HG03442 (cell line): ENCODE results near the gene MARVELD2.
"Not testable (repeated sequence)": the region's sequence is repeated elsewhere in the genome, so short reads cannot be mapped to it uniquely, and the experiment has no call there.

Experiments used
- ATAC-seq: cut with Tn5 transposase; IDR thresholded peaks from one replicate; pipeline ENCODE4 v1.9.1; 2021; ENCODE audit warnings: mild to moderate bottlenecking, moderate library complexity; ENCODE audit not compliant: unreplicated experiment

Gene MARVELD2, protein sequence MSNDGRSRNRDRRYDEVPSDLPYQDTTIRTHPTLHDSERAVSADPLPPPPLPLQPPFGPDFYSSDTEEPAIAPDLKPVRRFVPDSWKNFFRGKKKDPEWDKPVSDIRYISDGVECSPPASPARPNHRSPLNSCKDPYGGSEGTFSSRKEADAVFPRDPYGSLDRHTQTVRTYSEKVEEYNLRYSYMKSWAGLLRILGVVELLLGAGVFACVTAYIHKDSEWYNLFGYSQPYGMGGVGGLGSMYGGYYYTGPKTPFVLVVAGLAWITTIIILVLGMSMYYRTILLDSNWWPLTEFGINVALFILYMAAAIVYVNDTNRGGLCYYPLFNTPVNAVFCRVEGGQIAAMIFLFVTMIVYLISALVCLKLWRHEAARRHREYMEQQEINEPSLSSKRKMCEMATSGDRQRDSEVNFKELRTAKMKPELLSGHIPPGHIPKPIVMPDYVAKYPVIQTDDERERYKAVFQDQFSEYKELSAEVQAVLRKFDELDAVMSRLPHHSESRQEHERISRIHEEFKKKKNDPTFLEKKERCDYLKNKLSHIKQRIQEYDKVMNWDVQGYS

DNA sequence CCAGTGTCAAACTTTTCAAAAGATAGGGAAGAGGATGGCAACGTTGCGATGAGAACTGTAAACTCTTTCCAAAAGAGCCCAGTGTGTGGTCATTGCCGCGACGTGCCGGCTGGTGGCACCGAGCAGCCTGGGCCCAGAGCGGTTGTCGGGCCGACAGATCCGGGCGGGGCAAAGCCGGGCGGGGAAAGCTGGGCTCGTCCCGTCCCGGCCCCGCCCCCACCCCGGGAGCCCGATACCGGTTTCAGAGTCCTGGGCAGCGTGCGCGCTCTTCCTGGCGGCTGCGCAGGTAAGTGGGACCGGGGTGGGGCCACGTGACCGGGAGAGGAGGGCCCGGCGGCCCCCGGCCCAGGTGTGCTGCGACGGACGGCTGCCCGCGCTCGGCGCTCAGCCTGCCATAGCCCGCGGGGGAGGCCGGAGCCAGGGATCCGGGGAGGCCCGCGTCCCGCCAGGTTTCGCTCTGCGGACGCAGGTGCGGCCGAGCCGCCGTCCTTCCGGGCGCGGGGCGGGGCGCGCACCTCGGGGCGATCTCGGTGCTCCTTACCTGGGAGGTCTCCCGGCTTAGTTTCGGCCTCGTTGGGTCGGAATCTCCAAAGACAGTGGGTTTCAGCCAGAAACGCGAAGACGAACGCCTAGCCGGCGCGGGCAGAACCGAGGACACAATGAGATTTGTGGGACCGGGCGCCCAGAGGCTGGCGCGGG, at the start of gene MARVELD2:
Gene MARVELD2, plus strand, starts transcription at position 232 of the 699 bp plus-strand sequence. CDS start 4,270 bp downstream, outside the sequence.
- ATAC-seq: peak; percentile 77

DNA sequence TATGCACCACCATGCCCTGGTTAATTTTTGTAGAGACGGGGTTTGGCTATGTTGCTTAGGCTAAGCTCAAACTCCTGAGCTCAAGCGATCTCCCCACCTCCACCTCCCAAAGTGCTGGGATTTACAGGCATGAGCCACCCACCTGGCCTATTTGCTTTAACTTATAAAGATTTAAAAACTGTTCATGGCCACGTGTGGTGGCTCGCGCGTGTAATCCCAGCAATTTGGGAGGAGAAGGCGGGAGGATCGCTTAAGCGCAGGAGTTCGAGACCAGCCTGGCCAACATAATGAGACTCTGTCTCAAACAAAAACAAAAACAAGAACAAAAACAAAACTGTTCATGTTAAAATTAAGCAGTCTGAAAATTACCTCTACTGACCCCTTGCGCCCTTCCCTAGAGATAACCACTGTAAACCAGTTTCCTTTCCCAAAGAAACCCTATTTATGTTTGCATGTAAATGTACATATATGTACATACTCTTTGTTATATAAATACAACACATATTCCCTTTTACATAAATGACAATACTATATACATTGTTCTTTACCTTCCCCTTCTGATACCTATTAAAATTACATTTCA, 47.1 kb upstream of the MARVELD2 start:
- no peak for ATAC-seq

DNA sequence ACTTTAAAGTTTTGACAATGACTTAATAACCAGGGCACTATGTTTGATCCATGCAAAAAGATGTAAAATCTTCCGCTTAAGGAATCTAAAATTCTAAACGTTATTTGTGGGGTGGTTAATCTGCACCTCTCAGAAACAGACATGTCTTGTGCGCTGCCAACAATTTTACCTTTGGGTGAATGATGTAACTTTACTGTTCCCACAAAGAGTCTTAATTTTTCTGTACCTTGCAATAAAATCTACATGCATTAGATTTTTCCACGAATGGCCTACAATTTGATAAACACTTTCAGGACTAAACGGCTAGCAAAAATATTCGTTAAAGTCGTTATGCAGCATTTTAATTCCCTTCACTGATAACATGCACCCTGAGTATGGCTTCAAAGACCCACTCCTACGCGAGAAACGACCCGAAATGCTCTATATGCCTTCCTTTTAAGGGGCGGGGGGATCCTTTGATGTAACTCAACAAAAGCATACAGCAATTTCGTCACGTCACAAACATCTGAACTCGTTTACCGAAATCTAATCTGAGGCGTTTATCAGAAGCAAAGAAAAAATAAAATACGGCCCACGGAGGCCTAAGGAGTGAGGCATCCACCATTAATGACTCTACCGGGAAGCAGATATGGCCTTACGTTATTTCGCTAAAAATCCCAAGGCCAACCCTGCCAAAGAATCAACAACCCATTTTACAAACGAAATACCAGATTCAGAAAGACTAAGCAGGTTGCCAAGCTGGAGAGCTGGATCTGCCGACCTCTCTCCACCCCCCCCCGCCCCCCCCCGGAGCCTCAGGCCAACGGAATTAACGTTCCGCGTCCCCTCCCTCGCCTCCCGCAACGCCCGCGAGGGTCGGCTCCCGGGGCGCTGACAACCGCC, 46.2 kb upstream of the MARVELD2 start:
- peak; percentile 2 for ATAC-seq

DNA sequence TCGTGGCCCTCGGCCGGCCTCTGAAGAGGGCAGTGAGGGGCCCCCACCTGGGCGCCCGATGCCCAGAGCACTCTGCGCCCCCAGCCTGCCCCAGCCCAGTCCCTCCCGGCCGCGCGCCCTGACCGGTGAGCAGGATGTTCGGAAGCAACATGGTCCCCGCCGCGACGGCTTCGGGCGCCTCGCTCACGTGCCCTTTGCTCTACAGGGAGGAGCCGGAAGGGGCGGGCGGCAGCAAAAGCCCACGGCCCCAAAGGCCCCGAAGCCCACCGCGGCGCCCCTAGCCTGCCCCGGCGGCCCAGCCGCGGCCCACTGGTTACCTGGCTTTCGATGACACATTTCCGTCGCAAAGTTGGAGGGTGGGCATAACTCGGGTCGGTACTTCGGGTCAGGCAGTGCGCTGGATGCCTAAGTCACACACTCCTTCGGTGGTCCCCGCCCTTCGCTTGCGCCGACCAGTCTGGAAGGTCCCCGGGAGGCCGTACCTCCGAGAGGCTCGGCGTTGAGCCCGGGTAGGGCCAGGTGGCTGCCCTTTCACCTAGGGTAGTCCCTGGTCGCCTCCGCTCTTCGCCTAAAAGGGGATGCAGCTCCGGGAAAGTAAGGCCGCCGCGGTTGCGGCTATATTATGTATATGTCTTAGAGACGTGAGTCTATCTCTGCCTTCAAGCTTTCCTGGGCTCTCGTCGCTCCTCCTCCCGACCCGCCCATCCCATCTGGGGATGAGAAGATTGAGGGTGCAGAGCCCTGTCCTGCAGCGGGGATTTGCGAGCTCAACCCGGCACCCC, 45.4 kb upstream of the MARVELD2 start, which contains the start of the genes AK6, RAD17 and TAF9:
Gene AK6, minus strand, starts transcription at position 181 of the 782 bp plus-strand sequence. Its CDS starts 30 bp downstream, at position 151.
Gene RAD17, plus strand, starts transcription at position 479 of the 782 bp plus-strand sequence. CDS start 2,391 bp downstream, outside the sequence.
Gene TAF9, minus strand, starts transcription at position 181 of the 782 bp plus-strand sequence. CDS start 3,783 bp downstream, outside the sequence.
- peak; percentile 84 for ATAC-seq

DNA sequence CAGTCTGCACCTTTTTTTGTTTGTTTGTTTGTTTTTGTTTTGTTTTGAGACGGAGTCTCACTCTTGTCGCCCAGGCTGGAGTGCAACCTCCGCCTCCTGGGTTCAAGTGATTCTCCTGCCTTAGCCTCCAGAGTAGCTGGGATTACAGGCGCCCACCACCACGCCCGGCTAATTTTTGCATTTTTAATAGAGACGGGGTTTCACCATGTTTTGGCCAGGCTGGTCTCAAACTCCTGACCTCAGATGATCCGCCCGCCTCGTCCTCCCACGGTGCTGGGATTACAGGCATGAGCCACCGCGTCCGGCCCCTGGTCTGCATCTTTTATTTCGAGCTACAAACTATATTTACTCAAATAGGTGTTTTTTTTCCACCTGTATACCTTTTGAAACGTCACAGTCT, 44.6 kb upstream of the MARVELD2 start:
- not testable (repeated sequence) for ATAC-seq

DNA sequence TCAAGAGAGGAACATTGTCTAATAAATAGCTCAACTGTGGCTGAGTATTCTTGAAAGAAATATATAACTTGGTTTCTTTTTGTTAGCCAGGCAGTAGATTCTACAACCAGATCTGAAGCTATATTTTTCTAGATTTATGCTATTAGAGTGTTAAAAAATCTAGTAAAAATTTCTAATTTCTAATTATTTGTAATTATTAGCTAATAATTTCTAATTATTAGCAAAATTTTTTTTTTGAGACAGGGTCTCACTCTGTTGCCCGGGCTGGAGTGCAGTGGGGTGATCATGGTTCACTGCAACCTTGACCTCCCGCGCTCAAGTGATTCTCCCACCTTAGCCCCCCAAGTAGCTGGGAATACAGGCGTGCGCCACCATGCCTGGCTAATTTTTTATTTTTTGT, 42.5 kb upstream of the MARVELD2 start:
- no peak for ATAC-seq

DNA sequence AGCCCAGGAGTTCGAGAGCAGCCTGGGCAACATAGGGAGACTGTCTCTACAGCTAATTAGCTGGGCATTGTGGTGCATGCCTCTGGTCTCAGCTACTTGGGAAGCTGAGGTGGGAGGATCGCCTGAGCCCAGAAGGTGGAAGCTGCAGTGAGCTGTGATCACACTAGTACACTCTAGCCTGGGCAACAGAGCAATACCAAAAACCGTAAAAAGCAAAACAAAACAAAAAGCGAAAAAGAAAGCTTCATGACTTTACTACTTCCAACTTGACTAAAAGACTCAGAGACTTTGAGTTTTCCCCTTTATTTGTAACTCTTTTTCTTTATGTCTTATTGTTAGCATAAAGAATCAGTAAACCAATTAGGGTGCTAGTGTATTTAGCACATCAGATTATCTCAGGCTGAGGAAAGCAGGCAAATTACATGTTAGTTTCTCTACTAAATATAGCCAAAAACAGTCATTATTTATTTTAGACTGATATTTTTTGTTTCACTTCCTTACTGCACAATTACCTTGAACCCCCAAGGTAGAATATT, 39.9 kb upstream of the MARVELD2 start:
- peak; percentile 58 for ATAC-seq

DNA sequence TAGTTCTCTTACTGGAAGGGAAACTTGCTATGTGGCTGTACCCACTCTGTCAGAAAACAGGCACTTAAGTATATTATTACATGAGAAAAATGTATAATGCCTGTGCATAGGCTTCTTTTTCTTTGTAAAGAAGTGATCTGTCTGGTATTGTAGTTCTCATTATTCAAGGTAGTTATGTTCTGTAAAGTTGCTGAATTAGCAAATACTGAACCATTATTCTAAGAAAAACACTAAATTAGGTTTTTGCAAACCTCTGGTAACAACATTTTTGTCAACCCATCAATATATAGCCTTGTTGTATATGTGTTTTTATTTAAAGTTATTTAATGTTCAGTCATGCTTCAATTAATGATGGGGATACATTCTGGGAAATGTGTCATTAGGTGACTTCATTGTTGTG, 36.5 kb upstream of the MARVELD2 start:
- no peak for ATAC-seq

DNA sequence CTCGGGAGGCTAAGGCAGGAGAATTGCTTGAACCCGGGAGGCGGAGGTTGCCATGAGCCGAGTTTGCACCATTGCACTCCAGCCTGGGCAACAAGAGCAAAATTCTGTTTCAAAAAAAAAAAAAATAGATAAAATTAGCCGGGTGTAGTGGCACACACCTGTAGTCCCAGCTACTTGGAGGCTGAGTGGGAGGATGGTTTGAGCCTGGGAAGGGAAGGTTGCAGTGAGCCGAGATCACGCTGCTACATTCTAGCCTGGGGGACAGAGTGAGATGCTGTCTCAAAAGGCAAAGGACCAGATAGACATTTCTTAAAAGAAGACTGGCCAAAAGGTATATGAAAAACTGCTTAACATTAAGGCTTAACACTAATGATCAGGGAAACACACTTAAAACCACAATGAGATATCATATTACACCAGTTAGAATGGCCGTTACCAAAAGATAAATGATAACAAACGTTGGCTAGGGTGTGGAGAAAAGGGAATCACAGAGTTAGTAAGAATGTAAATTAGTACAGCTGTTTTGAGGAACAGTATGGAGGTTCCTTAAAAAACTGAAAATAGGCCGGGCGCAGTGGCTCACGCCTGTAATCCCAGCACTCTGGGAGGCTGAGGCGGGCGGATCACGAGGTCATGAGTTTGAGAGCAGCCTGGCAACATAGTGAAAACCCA, 10.1 kb upstream of the MARVELD2 start:
- ATAC-seq: no peak

DNA sequence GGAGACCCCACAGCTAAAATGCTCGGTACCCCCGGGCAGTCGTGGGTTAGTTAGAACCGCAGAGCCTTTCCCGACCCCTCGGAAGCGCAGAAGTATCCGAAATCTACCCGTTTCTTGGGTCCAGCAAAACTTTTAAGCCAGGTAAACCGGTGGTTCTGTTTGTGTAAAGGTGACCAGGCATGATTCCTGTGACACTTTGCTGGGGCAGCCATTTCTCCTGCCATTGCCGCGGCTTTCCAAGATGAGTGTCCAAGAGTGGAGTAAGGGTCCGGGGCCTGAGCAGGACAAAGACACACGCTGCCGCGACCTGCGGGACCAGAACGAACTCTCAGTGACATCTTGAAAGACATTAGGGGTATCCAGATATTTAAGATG, 655 bp downstream of the MARVELD2 start:
- no peak for ATAC-seq

DNA sequence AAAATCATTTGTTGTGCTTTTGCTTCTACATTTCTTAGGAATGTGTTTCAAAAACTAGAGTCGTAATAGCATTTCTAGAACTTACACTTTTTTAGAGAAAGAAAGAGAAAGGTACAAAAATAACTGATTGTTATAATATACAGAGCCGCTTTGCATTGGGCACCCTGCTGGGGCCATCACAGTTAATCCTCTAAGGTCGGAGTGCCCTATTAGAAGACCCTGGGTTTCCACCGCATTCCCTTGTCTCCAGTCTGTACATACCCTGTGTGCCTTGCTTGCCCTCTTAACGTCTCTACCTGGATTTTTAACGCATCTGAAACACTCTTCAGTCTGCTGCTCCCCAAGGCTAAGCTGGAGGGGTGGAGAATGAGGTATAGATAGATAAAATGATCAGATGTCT, 1.3 kb downstream of the MARVELD2 start:
- no peak for ATAC-seq

DNA sequence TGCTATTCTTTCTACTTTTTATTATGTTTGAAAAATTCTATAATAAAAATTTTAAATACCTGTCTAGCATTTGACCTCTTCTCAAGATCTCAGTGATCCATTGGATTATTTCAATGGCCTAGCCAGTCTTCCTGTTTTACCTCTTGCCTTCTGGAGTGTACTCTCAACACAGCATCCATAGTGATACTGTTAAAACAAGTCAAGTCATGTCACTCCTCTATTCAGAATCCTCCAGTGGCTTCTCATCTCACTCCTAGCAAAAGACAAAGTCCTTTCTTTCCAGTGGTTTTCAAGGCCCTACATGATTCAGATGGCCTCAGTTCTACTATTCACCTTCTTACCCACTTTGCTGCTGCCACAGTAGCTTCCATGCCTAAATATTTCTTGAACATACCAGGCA, 1.8 kb downstream of the MARVELD2 start:
- ATAC-seq: no peak

DNA sequence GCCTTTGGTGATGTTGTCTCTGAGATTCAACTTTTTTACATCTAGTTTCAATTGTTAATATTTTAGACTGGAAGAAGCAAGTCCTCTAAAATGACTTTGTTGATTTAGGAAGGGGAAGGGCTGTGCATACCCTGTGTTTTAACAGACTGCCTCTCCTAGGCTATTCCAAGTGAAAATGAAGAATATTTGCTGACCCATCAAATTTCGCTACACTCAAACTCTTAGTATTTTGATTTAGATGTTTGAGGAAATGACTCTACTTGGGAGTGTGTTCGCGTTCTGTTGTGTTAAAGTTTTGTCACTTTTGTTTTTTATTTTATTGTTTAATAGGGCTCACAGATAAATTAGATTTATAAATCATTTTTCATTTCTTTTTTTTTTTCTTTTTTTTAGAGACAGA, 3.6 kb downstream of the MARVELD2 start:
- ATAC-seq: no peak

DNA sequence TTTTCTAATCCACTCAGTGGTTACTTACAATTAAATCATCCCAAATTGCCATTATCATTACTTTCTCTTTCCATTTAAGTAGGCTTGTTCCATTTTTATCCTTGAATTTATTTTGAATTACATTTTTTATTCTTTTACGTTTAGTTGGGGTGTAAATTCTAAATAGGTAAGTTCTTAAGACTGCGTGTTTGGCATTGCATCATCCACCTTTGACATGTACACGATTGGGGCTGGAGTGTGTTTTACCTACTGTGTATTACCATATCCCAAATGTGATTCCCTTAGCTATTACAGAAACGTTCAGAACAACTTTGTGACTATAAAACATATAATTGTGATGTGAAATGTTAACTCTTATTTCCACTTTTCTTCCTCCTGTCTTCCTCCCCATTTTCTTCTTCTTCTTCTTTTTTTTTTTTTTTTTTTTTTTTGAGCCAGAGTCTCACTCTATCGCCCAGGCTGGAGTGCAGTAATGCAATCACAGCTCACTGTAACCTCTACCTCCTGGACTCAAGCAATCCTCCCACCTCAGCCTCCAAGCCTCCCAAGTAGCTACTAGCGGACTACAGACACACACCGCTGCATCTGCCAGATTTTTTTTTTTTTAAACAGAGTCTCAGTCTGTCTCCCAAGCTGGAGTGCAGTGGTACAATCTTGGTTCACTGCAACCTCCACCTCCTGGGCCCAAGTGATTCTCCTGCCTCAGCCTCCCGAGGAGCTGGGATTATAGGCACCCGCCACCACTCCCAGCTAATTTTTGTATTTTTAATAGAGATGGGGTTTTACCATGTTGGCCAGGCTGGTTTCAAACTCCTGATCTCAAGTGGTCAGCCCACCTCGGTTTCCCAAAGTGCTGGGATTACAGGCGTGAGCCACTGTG, 16.7 kb downstream of the MARVELD2 start:
- no peak for ATAC-seq

DNA sequence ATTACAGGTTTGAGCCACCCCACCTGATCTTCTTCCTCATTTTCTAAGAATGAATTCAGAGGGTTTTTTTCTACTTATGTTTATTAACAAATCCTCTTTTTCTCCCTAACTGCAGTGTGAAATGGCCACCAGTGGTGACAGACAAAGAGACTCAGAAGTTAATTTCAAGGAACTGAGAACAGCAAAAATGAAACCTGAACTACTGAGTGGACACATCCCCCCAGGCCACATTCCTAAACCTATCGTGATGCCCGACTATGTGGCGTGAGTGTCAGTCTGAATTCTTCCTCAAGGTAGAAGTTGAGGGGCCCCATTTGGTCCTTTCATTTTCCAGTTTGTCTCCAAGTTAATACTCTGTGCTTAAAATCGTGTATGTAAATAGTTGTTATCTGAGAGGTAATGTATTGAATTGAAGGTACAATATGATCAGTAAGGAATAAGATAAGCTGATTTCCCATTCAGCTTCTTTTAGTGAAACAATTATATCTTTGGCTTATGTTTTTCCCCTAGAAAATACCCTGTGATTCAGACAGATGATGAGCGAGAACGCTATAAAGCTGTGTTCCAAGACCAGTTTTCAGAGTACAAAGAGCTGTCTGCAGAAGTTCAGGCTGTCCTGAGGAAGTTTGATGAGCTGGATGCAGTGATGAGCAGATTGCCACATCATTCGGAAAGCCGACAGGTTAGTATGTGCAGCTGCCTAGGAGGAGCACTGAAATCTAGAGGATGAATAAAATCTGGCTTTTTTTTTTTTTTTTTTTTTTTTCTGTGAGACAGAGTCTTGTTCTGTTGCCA, 17.7 kb downstream of the MARVELD2 start:
- ATAC-seq: peak; percentile 55

DNA sequence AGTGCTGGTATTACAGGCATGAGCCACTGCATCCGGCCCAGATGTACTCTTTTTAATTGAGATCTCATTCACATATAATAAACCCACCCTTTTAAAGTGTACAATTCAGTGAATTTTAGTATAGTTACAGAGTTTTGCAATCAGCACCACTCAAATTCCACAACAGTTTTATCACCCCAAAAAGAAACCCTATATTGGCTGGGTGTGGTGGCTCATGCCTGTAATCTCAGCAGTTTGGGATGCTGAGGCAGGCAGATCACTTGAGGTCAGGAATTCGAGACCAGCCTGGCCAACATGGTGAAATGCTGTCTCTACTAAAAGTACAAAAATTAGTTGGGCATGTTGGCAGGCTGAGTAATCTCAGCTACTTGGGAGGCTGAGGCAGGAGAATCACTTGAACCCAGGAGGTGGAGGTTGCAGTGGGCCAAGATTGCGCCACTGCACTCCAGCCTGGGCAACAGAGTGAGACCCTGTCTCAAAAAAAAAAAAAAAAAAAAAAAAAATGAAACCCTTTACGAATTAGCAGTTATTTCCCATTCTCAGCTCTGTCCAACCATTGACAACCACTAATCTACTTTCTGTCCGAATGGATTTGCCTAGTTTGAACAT, 20.5 kb downstream of the MARVELD2 start:
- not testable (repeated sequence) for ATAC-seq
